ENCODE data around the gene PFN3. TPM values are rescaled to one million over a fixed set of nuclear protein-coding genes. Genes with fewer than 3 reads are reported as not detected.

PFN3 gene
- polyA plus RNA-seq, 1 experiment, result not detected

GRCh38 chr5:177359451-177359851 is 41.0 kb downstream of the PFN3 start:
- H3K27ac ChIP-seq (ENCODE audit: low read depth, low read length), result no peak overlapping the region
- ChIA-PET CTCF (interaction anchor here (1.1 kb wide), 1 partner anchor 10 kb away, joined by 3 read pairs; no protein-coding TSS in a partner anchor), POLR2A (interaction anchor here (0.7 to 1.4 kb wide), 2 partner anchors 7 to 11 kb away, joined by 3 to 6 read pairs; partner anchors contain the start of gene LMAN2)
- peaks cover 15% of the 10 kb centered on the region for H3K27me3 ChIP-seq (ENCODE audit: control insufficient read depth, insufficient read depth, low read length)
- H3K9me3 ChIP-seq (ENCODE audit: control insufficient read depth, insufficient read depth, low read length), result no peaks in the 10 kb centered on the region; the same call in 1 of the 2 replicates
- H3K4me3 ChIP-seq (ENCODE audit: low read depth, low read length), result no peak overlapping the region
- TF ChIP-seq CTCF (IDR thresholded peaks at IDR 0.05; ENCODE audit: low read depth, low read length), result no peak
- no peak for DNase-seq (ENCODE audit: low read depth, low spot score)

GRCh38 chr5:177358370-177358819 is 42.1 kb downstream of the PFN3 start:
- Histone ChIP-seq H3K27me3 (ENCODE audit: control insufficient read depth, insufficient read depth, low read length) (peaks cover 15% of the 10 kb centered on the region), H3K4me3 (ENCODE audit: low read depth, low read length) (no peak overlapping the region), H3K27ac (ENCODE audit: low read depth, low read length) (no peak overlapping the region), H3K9me3 (ENCODE audit: control insufficient read depth, insufficient read depth, low read length) (no peaks in the 10 kb centered on the region; the same call in 1 of the 2 replicates)
- DNase-seq (ENCODE audit: low read depth, low spot score), result no peak
- ChIA-PET POLR2A (interaction anchor here (1.0 kb wide), 1 partner anchor 21 kb away, joined by 3 read pairs; no protein-coding TSS in a partner anchor), CTCF (interaction anchor here (1.1 kb wide), 1 partner anchor 11 kb away, joined by 3 read pairs; no protein-coding TSS in a partner anchor)
- no peak for TF ChIP-seq CTCF (IDR thresholded peaks at IDR 0.05; ENCODE audit: low read depth, low read length)

- H3K27me3 ChIP-seq (ENCODE audit: control insufficient read depth, insufficient read depth, low read length), result peaks cover 15% of the 10 kb centered on the region
- POLR2A ChIA-PET, result interaction anchor here (1.0 kb wide), 1 partner anchor 21 kb away, joined by 3 read pairs; no protein-coding TSS in a partner anchor
- DNase-seq (ENCODE audit: low read depth, low spot score), result no peak
- CTCF ChIA-PET, result interaction anchor here (1.0 kb wide), 1 partner anchor 46 kb away, joined by 4 read pairs; no protein-coding TSS in a partner anchor
- H3K27ac ChIP-seq (ENCODE audit: low read depth, low read length), result no peak within 1 kb of the TSS
- no peak for TF ChIP-seq CTCF (IDR thresholded peaks at IDR 0.05; ENCODE audit: low read depth, low read length)
- H3K4me3 ChIP-seq (ENCODE audit: low read depth, low read length), result no peak within 1 kb of the TSS
- H3K9me3 ChIP-seq (ENCODE audit: control insufficient read depth, insufficient read depth, low read length), result no peaks in the 10 kb centered on the region; the same call in 1 of the 2 replicates
Measured at GRCh38 chr5:177357459-177358351, 42.8 kb downstream of the PFN3 start, which contains the start of gene RGS14. RGS14 (plus strand) TSS chr5:177357924; CDS start chr5:177358025, 101 bp downstream.

GRCh38 chr5:177357146-177357458 is 43.4 kb downstream of the PFN3 start:
- Histone ChIP-seq H3K27me3 (ENCODE audit: control insufficient read depth, insufficient read depth, low read length) (peaks cover 15% of the 10 kb centered on the region), H3K27ac (ENCODE audit: low read depth, low read length) (no peak overlapping the region), H3K4me3 (ENCODE audit: low read depth, low read length) (no peak overlapping the region), H3K9me3 (ENCODE audit: control insufficient read depth, insufficient read depth, low read length) (no peaks in the 10 kb centered on the region; the same call in 1 of the 2 replicates)
- ChIA-PET POLR2A (no interaction called here), CTCF (interaction anchor here (1.0 kb wide), 2 partner anchors 14 to 47 kb away, joined by 4 to 5 read pairs; no protein-coding TSS in a partner anchor)
- no peak for DNase-seq (ENCODE audit: low read depth, low spot score)
- TF ChIP-seq CTCF (IDR thresholded peaks at IDR 0.05; ENCODE audit: low read depth, low read length), result no peak

Measured in AG04450 (cell line).